T-cell (primary cell): ENCODE measurements around the gene LMO7. TPM values are rescaled to one million over a fixed set of nuclear protein-coding genes. Genes with fewer than 3 reads are reported as not detected.

Experiments used
- ATAC-seq, 4 experiments: fragments of 200-7000 bp in 3 of 4; fragments of 150-1000 bp in 1 of 4; cut with Tn5 transposase; replicated peaks in 1 of 4; 1 replicate in 3 of 4; 2 replicates in 1 of 4; pipeline ENCODE4 v1.10.0; 2021; ENCODE audit warnings: moderate library complexity in 3 of 4, mild to moderate bottlenecking in 2 of 4, moderate number of reproducible peaks in 1 of 4
- CTCF ChIA-PET, 2 donors: fragments of 300-600 bp; sonication (Branson Sonifier 250); formaldehyde crosslinking; loops; one replicate each; lab custom pipeline; 2022; ENCODE audit warnings: antibody characterized with exemption in 2 of 2; lab: Charles Lee
- POLR2A ChIA-PET, 2 donors: fragments of 300-600 bp; sonication (Branson Sonifier 250); formaldehyde crosslinking; loops; one replicate each; lab custom pipeline; 2022; ENCODE audit warnings: antibody characterized with exemption in 2 of 2; lab: Charles Lee
- DNase-seq, 35 experiments: peaks; one replicate each; pipeline versions ENCODE4 v3.0.0 to v3.0.0-alpha.2; 2013 to 2023
- H3K27ac ChIP-seq: one replicate; pipeline ENCODE4 v1.5.1; 2013; ENCODE audit warnings: low read length
- H3K27me3 ChIP-seq, 2 experiments: replicated peaks in 1 of 2; 1 replicate in 1 of 2; 2 replicates in 1 of 2; pipeline versions ENCODE4 v1.6.1 to v1.7.0; 2013; ENCODE audit warnings: low read length in 1 of 2, mixed read lengths in 1 of 2; ENCODE audit not compliant: control insufficient read depth in 2 of 2, insufficient read depth in 2 of 2; ENCODE audit errors: extremely low read depth in 1 of 2
- H3K36me3 ChIP-seq, 2 donors: 1 replicate in 1 of 2; 2 replicates in 1 of 2; pipeline versions ENCODE4 v1.6.1 to v1.7.0; 2013; ENCODE audit warnings: low read length in 1 of 2; ENCODE audit not compliant: control insufficient read depth in 2 of 2, insufficient read depth in 1 of 2; ENCODE audit errors: extremely low read depth in 1 of 2
- H3K4me1 ChIP-seq, 2 experiments: 1 replicate in 1 of 2; 2 replicates in 1 of 2; pipeline versions ENCODE4 v1.6.1 to v1.7.0; 2013; ENCODE audit warnings: low read length in 2 of 2, mixed read lengths in 1 of 2; ENCODE audit not compliant: insufficient read depth in 2 of 2, control insufficient read depth in 1 of 2; ENCODE audit errors: extremely low read depth in 1 of 2
- H3K4me3 ChIP-seq, 2 donors: 1 replicate in 1 of 2; 2 replicates in 1 of 2; pipeline versions ENCODE4 v1.5.1 to v1.7.0; 2013; ENCODE audit warnings: mild to moderate bottlenecking in 2 of 2, low read length in 1 of 2, moderate library complexity in 1 of 2; ENCODE audit not compliant: control insufficient read depth in 1 of 2; ENCODE audit errors: extremely low read depth in 1 of 2
- H3K9me3 ChIP-seq: 2 replicates; pipeline ENCODE4 v1.7.0; 2013
- H3K27ac Mint-ChIP-seq, 2 donors: one replicate each; pipeline ENCODE4 v1.8.0; 2020 to 2021; ENCODE audit warnings: mild to moderate bottlenecking in 2 of 2, mixed read lengths in 2 of 2
- H3K27me3 Mint-ChIP-seq, 2 donors: one replicate each; pipeline ENCODE4 v1.8.0; 2021 to 2022; ENCODE audit warnings: mixed read lengths in 2 of 2
- H3K36me3 Mint-ChIP-seq: one replicate; pipeline ENCODE4 v1.8.0; 2021; ENCODE audit warnings: mixed read lengths
- H3K4me1 Mint-ChIP-seq, 3 donors: one replicate each; pipeline ENCODE4 v1.8.0; 2020 to 2022; ENCODE audit warnings: mixed read lengths in 3 of 3, mild to moderate bottlenecking in 1 of 3
- H3K4me3 Mint-ChIP-seq, 3 donors: one replicate each; pipeline ENCODE4 v1.8.0; 2020 to 2022; ENCODE audit warnings: mild to moderate bottlenecking in 3 of 3, mixed read lengths in 3 of 3, moderate library complexity in 3 of 3
- H3K9me3 Mint-ChIP-seq, 3 donors: one replicate each; pipeline ENCODE4 v1.8.0; 2020 to 2022; ENCODE audit warnings: mixed read lengths in 3 of 3
- WGBS: methylation state at CpG from one replicate; pipeline ENCODE4 v1.1.5; 2013; ENCODE audit warnings: missing lambda C conversion rate; ENCODE audit not compliant: insufficient coverage; 5-methylcytosine and 5-hydroxymethylcytosine counted together
- total RNA-seq, 35 experiments: library from RNA in 6 of 35; stranded (reverse) in 6 of 35; fragments of 120-200 nt in 1 of 35; gene quantifications; one replicate each; pipeline versions ENCODE4 v1.2.1 to v1.2.4 and lab custom pipeline; 2013 to 2026

The LMO7 gene
- total RNA-seq, 5 donors from 2014 or later (not counting 1 experiment from before 2014, with no cell fraction given): 22.6 to 46.8 (median 34.0) TPM

GRCh38 chr13:75761369-75761768 lies 125.2 kb downstream of the LMO7 start:
- no peaks in the 10 kb centered on the region for H3K27me3 Mint-ChIP-seq
- H3K27ac ChIP-seq: peak overlapping the region; percentile 74
- CTCF ChIA-PET: interaction anchor here (0.5 to 3.5 kb wide), 13 partner anchors 11 to 1118 kb away, joined by 3 to 14 read pairs (median 4); no protein-coding TSS in a partner anchor
- peak overlapping the region; percentile 77 to 79 (median 79) for H3K4me3 Mint-ChIP-seq
- DNase-seq (peak in 2 of 35 experiments; percentile 4 to 53), ATAC-seq (no peak)
- no peaks in the 10 kb centered on the region for H3K9me3 ChIP-seq
- no peaks in the 10 kb centered on the region for H3K36me3 ChIP-seq
- peaks cover 72 to 74% (median 74%) of the 10 kb centered on the region in 3 donors for H3K4me1 Mint-ChIP-seq
- 4% methylated on average over 3 of the region's 3 CpGs for WGBS
- no peaks in the 10 kb centered on the region for H3K9me3 Mint-ChIP-seq
- peak overlapping the region; percentile 35 to 40 for H3K4me3 ChIP-seq
- H3K36me3 Mint-ChIP-seq: peaks cover 6% of the 10 kb centered on the region
- POLR2A ChIA-PET: interaction anchor here (0.6 to 0.9 kb wide), 4 partner anchors 10 to 1717 kb away, joined by 3 to 5 read pairs (median 4); no protein-coding TSS in a partner anchor
- H3K4me1 ChIP-seq: peaks cover 5 to 27% of the 10 kb centered on the region in 2 experiments
- peak overlapping the region; percentile 81 to 98 for H3K27ac Mint-ChIP-seq
- H3K27me3 ChIP-seq: no peaks in the 10 kb centered on the region

- POLR2A ChIA-PET: interaction anchor here in 1 of 2 donors (0.6 kb wide), 1 partner anchor 71 kb away, joined by 6 read pairs; no protein-coding TSS in a partner anchor
- Mint-ChIP-seq H3K27ac (peak overlapping the region; percentile 96 to 98), H3K4me3 (peak overlapping the region; percentile 77 to 79 (median 79)), H3K36me3 (peaks cover 6% of the 10 kb centered on the region), H3K4me1 (peaks cover 72 to 76% (median 73%) of the 10 kb centered on the region in 3 donors), H3K9me3 (no peaks in the 10 kb centered on the region), H3K27me3 (no peaks in the 10 kb centered on the region)
- CTCF ChIA-PET: interaction anchor here (1.0 to 3.5 kb wide), 5 partner anchors 41 to 108 kb away, joined by 3 to 14 read pairs (median 8); no protein-coding TSS in a partner anchor
- Histone ChIP-seq H3K4me1 (peaks cover 5 to 29% of the 10 kb centered on the region in 2 experiments), H3K27me3 (no peaks in the 10 kb centered on the region), H3K36me3 (no peaks in the 10 kb centered on the region), H3K9me3 (no peaks in the 10 kb centered on the region), H3K27ac (peak overlapping the region; percentile 74), H3K4me3 (peak overlapping the region; percentile 35 to 39)
- peak in 28 of 35 experiments; percentile 1 to 71 (median 24) for DNase-seq
- 0% methylated on average over 2 of the region's 7 CpGs for whole genome bisulfite sequencing
- peak; percentile 67 to 79 (median 71) for ATAC-seq
Observed at GRCh38 chr13:75762076-75762937, 126.2 kb downstream of the LMO7 start.

GRCh38 chr13:75762955-75763354 lies 126.8 kb downstream of the LMO7 start:
- H3K27ac Mint-ChIP-seq: peak overlapping the region; percentile 96 to 98
- peaks cover 5 to 28% of the 10 kb centered on the region in 2 experiments for H3K4me1 ChIP-seq
- peaks cover 70 to 73% (median 72%) of the 10 kb centered on the region in 3 donors for H3K4me1 Mint-ChIP-seq
- ChIA-PET CTCF (interaction anchor here (1.0 to 3.5 kb wide), 3 partner anchors 40 to 107 kb away, joined by 3 to 14 read pairs (median 4); no protein-coding TSS in a partner anchor), POLR2A (interaction anchor here in 1 of 2 donors (0.6 kb wide), 1 partner anchor 71 kb away, joined by 6 read pairs; no protein-coding TSS in a partner anchor)
- H3K27me3 Mint-ChIP-seq: no peaks in the 10 kb centered on the region
- H3K36me3 ChIP-seq: no peaks in the 10 kb centered on the region
- no peaks in the 10 kb centered on the region for H3K9me3 ChIP-seq
- DNase-seq (no peak), ATAC-seq (no peak)
- H3K27me3 ChIP-seq: no peaks in the 10 kb centered on the region
- H3K4me3 Mint-ChIP-seq: peak overlapping the region; percentile 77 to 79 (median 79)
- WGBS: no CpG with 5 or more reads among the region's 2 CpGs
- peaks cover 6% of the 10 kb centered on the region for H3K36me3 Mint-ChIP-seq
- no peaks in the 10 kb centered on the region for H3K9me3 Mint-ChIP-seq
- peak overlapping the region in 1 of 2 donors; percentile 35 for H3K4me3 ChIP-seq
- H3K27ac ChIP-seq: peak overlapping the region; percentile 74

- ATAC-seq (no peak), DNase-seq (no peak)
- POLR2A ChIA-PET: interaction anchor here in 1 of 2 donors (0.6 kb wide), 1 partner anchor 1242 kb away, joined by 3 read pairs; no protein-coding TSS in a partner anchor
- H3K4me1 Mint-ChIP-seq: peaks cover 69 to 71% (median 70%) of the 10 kb centered on the region in 3 donors
- no peaks in the 10 kb centered on the region for H3K9me3 Mint-ChIP-seq
- no peak overlapping the region for H3K4me3 ChIP-seq
- no peaks in the 10 kb centered on the region for H3K27me3 Mint-ChIP-seq
- 82% methylated on average over 3 of the region's 3 CpGs for WGBS
- no peaks in the 10 kb centered on the region for H3K36me3 ChIP-seq
- peaks cover 5 to 28% of the 10 kb centered on the region in 2 experiments for H3K4me1 ChIP-seq
- no peak overlapping the region for H3K27ac ChIP-seq
- H3K27me3 ChIP-seq: no peaks in the 10 kb centered on the region
- CTCF ChIA-PET: interaction anchor here in 1 of 2 donors (0.7 to 1.0 kb wide), 2 partner anchors 107 to 1140 kb away, joined by 3 read pairs; no protein-coding TSS in a partner anchor
- peaks cover 6% of the 10 kb centered on the region for H3K36me3 Mint-ChIP-seq
- peak overlapping the region; percentile 4 to 79 (median 39) for H3K4me3 Mint-ChIP-seq
- H3K9me3 ChIP-seq: no peaks in the 10 kb centered on the region
- H3K27ac Mint-ChIP-seq: peak overlapping the region; percentile 96 to 98
Observed at GRCh38 chr13:75763512-75763911, 127.4 kb downstream of the LMO7 start.

GRCh38 chr13:75764251-75764925 lies 128.3 kb downstream of the LMO7 start:
- no peaks in the 10 kb centered on the region for H3K9me3 ChIP-seq
- DNase-seq (no peak), ATAC-seq (no peak)
- no peaks in the 10 kb centered on the region for H3K9me3 Mint-ChIP-seq
- peaks cover 65 to 69% (median 66%) of the 10 kb centered on the region in 3 donors for H3K4me1 Mint-ChIP-seq
- peaks cover 5 to 28% of the 10 kb centered on the region in 2 experiments for H3K4me1 ChIP-seq
- H3K27ac ChIP-seq: no peak overlapping the region
- peak overlapping the region; percentile 78 to 84 for H3K27ac Mint-ChIP-seq
- H3K36me3 ChIP-seq: no peaks in the 10 kb centered on the region
- WGBS: 100% methylated on average over 1 of the region's 2 CpGs
- H3K36me3 Mint-ChIP-seq: peaks cover 6% of the 10 kb centered on the region
- no peak overlapping the region for H3K4me3 ChIP-seq
- POLR2A ChIA-PET: interaction anchor here (0.6 kb wide), 2 partner anchors 10 to 1241 kb away, joined by 3 read pairs; no protein-coding TSS in a partner anchor
- no peaks in the 10 kb centered on the region for H3K27me3 ChIP-seq
- peak overlapping the region in 1 of 3 donors; percentile 79 for H3K4me3 Mint-ChIP-seq
- no peaks in the 10 kb centered on the region for H3K27me3 Mint-ChIP-seq
- CTCF ChIA-PET: interaction anchor here in 1 of 2 donors (0.7 kb wide), 1 partner anchor 1139 kb away, joined by 3 read pairs; no protein-coding TSS in a partner anchor
